ENCODE data around the gene PASD1. TPM values are rescaled to one million over a fixed set of nuclear protein-coding genes. Genes with fewer than 3 reads are reported as not detected.
"Not testable (repeated sequence)": the region's sequence is repeated elsewhere in the genome, so short reads cannot be mapped to it uniquely, and the experiment has no call there.

PASD1 gene
- total RNA-seq, 1 experiment from 2014 or later, result not detected

GRCh38 chrX:151695583-151696340 lies 132.3 kb downstream of the PASD1 start:
- in situ Hi-C loops (cut with HindIII; ENCODE audit: low pct_unique_long_range_greater_than_20kb, low sequenced_read_pairs), result no loop called here
- DNase-seq (ENCODE audit: low read depth), result no peak

DNA sequence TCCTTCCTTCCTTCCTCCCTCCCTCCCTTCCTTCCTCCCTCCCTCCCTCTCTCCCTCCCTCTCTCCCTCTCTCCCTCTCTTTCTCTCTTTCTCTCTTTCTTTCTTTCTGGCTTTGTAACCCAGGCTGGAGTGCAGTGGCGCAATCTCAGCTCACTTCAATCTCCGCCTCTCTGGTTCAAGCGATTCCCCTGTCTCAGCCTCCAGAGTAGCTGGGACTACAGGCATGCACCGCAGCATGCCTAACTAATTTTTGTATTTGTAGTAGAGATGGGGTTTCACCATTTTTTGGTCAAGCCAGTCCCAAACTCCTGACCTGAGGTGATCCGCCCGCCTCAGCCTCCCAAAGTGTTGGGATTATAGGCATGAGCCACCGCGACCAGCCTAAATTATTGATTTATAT lies 133.6 kb downstream of the PASD1 start:
- DNase-seq (ENCODE audit: low read depth); in situ Hi-C loops (cut with HindIII; ENCODE audit: low pct_unique_long_range_greater_than_20kb, low sequenced_read_pairs): not testable (repeated sequence)

DNA sequence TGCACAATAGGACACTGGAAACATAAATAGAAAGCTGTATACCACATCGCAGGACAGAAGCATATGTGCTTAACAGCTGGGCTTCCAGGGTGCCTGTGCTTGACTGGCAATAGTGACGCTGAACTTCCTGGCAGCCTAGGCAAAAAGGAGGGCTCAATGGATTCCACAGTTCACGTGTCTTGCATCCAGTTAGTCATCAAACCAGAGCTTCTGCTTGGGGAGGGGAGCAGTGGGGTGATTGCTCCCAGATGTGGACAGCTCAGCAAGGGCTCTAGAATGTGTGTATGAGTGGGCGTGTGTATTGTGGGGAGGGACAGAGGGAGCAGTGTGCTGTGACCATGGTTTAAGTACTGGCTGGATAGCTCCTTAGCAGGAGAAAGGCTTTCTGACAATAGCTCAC lies 134.0 kb downstream of the PASD1 start:
- in situ Hi-C loops (cut with HindIII; ENCODE audit: low pct_unique_long_range_greater_than_20kb, low sequenced_read_pairs), result no loop called here
- DNase-seq (ENCODE audit: low read depth), result peak; percentile 34

GRCh38 chrX:151698485-151698884 lies 135.0 kb downstream of the PASD1 start:
- in situ Hi-C loops (cut with HindIII; ENCODE audit: low pct_unique_long_range_greater_than_20kb, low sequenced_read_pairs), result no loop called here
- DNase-seq (ENCODE audit: low read depth), result no peak

DNA sequence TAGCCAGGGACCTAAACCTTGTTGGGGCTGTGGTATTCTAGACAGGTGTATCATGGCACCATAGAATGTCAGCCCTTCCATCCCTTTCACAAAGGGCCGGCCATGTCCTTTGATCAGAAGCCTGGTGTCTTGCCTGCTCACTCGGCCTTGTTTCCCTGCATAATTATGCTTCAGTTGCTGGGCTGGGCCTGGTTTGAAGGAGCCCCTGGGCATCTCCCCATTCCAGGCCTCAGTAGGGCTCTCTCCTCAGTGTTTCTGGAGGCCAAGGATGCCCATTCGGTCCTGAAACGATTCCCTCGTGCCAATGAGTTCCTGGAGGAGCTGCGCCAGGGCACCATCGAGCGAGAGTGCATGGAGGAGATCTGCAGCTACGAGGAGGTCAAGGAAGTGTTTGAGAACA lies 136.3 kb downstream of the PASD1 start:
- no peak for DNase-seq (ENCODE audit: low read depth)
- in situ Hi-C loops (cut with HindIII; ENCODE audit: low pct_unique_long_range_greater_than_20kb, low sequenced_read_pairs), result no loop called here

DNA sequence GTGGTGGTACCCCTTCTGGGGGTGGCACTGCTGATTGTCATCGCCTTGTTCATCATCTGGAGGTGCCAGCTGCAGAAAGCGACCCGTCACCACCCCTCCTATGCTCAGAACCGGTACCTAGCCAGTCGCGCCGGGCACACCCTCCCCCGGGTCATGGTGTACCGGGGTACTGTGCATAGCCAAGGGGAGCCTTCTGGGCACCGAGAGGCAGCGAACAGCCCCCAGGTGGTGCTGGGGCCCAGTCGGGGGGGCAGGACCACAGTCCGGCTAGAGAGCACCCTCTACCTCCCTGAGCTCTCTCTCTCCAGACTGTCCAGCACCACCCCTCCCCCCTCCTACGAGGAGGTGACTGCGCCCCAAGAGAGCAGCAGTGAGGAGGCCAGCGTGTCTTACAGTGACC lies 137.1 kb downstream of the PASD1 start:
- DNase-seq (ENCODE audit: low read depth), result no peak
- in situ Hi-C loops (cut with HindIII; ENCODE audit: low pct_unique_long_range_greater_than_20kb, low sequenced_read_pairs), result no loop called here

DNA sequence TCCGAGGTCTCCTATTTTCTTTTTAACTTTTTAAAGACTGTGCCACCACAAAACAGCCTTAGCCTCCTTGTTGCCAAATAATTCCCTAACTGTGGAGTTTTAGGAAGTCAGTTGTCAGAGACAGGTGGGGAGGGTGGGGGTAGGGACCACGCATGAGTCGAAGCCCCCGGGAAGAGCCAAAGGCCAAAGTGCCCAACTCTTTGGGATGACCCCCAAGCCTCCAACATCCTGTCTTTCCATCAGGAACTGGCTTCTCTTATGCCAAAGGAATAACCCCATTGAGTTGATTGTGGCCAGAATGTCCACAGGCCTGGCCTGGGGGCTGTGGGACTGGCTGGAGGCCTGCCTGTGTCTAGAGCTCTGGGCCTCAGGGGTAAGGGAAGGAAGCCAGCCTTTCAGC lies 137.6 kb downstream of the PASD1 start:
- no peak for DNase-seq (ENCODE audit: low read depth)
- in situ Hi-C loops (cut with HindIII; ENCODE audit: low pct_unique_long_range_greater_than_20kb, low sequenced_read_pairs), result no loop called here

GRCh38 chrX:151701531-151701930 lies 138.1 kb downstream of the PASD1 start:
- no peak for DNase-seq (ENCODE audit: low read depth)
- in situ Hi-C loops (cut with HindIII; ENCODE audit: low pct_unique_long_range_greater_than_20kb, low sequenced_read_pairs), result no loop called here

DNA sequence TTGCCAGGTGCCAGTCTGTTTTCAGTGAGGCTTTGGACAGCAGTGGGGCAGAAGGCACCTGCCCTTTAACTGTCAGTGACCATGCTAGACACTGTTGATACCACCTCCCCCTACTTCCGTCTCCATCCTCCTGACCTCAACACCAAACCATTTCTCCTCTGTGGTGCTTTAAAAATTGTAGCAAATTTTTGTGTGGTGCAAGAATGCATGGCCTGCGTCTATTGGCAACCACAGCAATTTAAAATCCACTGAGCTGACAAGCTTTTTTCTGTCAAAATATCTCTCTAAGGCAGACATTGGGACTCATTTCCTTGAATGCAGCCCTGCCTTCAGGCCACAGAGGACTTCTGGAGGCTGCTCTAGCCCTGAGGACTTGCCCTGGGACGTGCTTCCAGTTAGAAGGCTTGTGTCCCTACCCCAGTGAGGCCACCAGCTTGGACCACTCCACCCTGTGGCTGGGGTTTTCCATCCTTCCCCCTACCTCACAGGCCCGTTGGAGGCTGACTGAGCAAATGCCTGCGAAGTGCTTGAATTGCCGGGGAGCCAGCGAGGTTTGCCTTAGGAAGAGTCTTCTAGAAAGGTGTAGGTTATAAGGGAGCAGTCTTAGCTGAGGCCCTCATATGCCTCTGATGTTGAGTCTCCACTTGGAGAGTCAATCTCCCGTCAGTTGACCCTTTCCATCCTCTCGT lies 138.7 kb downstream of the PASD1 start:
- in situ Hi-C loops (cut with HindIII; ENCODE audit: low pct_unique_long_range_greater_than_20kb, low sequenced_read_pairs), result no loop called here
- no peak for DNase-seq (ENCODE audit: low read depth)

GRCh38 chrX:151702741-151703340 lies 139.4 kb downstream of the PASD1 start:
- in situ Hi-C loops (cut with HindIII; ENCODE audit: low pct_unique_long_range_greater_than_20kb, low sequenced_read_pairs), result no loop called here
- no peak for DNase-seq (ENCODE audit: low read depth)

- in situ Hi-C loops (cut with HindIII; ENCODE audit: low pct_unique_long_range_greater_than_20kb, low sequenced_read_pairs), result no loop called here
- no peak for DNase-seq (ENCODE audit: low read depth)
These were observed 140.0 kb downstream of the PASD1 start for GRCh38 chrX:151703487-151703886.

GRCh38 chrX:151704041-151704663 lies 140.7 kb downstream of the PASD1 start:
- no peak for DNase-seq (ENCODE audit: low read depth)

GRCh38 chrX:151708821-151709220 lies 145.3 kb downstream of the PASD1 start:
- no peak for DNase-seq (ENCODE audit: low read depth)
- in situ Hi-C loops (cut with HindIII; ENCODE audit: low pct_unique_long_range_greater_than_20kb, low sequenced_read_pairs), result no loop called here

More at GRCh38 chrX:151704041-151704663, 140.7 kb downstream of the PASD1 start:
- in situ Hi-C loops (cut with HindIII; ENCODE audit: low pct_unique_long_range_greater_than_20kb, low sequenced_read_pairs), result no loop called here

GRCh38 chrX:151710457-151710856 lies 147.0 kb downstream of the PASD1 start:
- in situ Hi-C loops (cut with HindIII; ENCODE audit: low pct_unique_long_range_greater_than_20kb, low sequenced_read_pairs), result no loop called here
- no peak for DNase-seq (ENCODE audit: low read depth)

DNA sequence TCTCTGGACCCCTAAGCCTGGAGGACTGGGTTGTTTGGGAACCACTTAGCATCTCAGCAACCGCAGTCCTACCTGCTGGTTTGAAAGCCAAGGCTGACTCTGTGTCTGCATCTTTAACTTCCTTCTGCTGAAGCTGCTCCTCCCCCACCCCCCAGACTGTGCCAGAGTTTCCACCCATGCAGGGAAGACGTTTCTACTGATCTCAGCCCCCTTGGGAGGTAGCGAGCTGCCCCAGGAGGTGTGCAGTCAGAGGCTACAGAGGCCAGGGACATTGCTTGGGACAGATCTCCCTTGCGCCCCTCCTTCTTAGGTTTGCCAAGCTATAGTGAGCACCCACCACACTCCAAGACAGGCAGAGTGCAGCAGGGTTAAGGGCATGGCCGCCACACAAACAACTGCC lies 147.7 kb downstream of the PASD1 start:
- in situ Hi-C loops (cut with HindIII; ENCODE audit: low pct_unique_long_range_greater_than_20kb, low sequenced_read_pairs), result no loop called here
- DNase-seq (ENCODE audit: low read depth), result no peak

- in situ Hi-C loops (cut with HindIII; ENCODE audit: low pct_unique_long_range_greater_than_20kb, low sequenced_read_pairs), result no loop called here
- DNase-seq (ENCODE audit: low read depth), result no peak
These were observed 148.3 kb downstream of the PASD1 start for GRCh38 chrX:151711787-151712186.

DNA sequence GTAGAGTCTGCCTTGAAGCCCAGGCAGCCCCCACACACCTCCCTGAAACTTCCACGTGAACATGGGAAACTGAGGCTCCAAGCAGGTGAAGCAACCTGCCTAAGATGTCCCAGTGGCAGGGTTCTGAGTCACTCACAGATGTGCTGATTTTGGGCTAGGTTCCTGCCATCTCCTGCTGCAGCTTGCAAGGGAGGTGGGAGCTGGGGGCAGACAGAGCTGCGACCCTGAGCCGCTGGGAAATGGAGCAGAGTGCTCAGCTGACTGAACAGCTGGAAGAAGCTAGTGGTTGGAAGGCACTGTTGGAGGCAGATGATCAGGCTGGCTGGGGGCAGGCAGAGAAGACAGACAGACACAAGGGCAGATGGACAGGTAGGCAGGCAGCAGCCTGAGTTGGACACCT lies 148.8 kb downstream of the PASD1 start:
- DNase-seq (ENCODE audit: low read depth), result no peak
- in situ Hi-C loops (cut with HindIII; ENCODE audit: low pct_unique_long_range_greater_than_20kb, low sequenced_read_pairs), result no loop called here

DNA sequence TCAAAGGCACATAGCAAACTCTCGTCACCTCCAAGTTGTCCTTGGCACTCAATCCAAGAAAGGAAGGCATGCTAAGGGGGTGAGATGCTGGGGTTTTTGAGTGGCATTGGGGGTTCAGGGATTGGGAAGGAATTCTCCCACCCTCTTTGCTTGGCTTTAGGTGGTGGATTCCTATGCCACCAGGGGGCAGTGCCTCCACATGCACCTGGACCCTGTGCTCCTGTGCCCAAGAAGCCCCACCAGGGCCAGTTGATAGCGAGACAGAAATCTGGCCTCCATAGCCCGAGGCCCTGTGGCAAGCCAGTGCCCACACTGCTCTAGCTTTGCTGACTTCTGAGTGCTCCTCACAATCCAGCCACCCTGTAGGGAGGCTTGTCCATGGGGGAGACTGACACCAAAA lies 150.4 kb downstream of the PASD1 start:
- in situ Hi-C loops (cut with HindIII; ENCODE audit: low pct_unique_long_range_greater_than_20kb, low sequenced_read_pairs), result no loop called here
- peak; percentile 1 for DNase-seq (ENCODE audit: low read depth)

DNA sequence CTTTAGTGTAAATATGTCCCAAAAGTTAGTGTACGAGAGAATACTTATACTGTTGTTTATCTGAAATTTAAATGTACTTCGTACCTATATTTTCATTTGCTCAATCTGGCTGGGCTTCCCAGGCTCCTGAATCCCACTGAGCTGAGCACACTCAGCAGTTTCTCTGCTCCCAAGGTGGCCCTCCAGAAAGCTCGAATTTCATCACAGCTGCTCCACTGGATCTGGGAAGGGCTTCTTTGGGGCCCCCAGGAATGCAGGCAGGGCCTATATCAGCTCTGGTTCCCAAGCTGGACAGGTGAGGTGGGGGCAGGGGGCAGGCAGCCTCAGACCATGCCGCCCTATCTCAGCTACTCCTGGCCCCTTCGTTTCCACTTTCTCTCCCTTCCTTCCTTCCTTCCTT lies 150.9 kb downstream of the PASD1 start:
- DNase-seq (ENCODE audit: low read depth), result no peak
- in situ Hi-C loops (cut with HindIII; ENCODE audit: low pct_unique_long_range_greater_than_20kb, low sequenced_read_pairs), result no loop called here

All from Caki2 (cell line).